ENCODE results near the gene SIGLEC1. TPM values are rescaled to one million over a fixed set of nuclear protein-coding genes. Genes with fewer than 3 reads are reported as not detected.
A peak's percentile ranks its signal among the peaks of the same experiment; 100 is the strongest.

Gene SIGLEC1
- total RNA-seq, 1 donor from 2014 or later = not detected

- no peak overlapping the region for H3K4me3 ChIP-seq (ENCODE audit: insufficient read depth, low read depth, low read length)
- no peak overlapping the region for H3K27ac ChIP-seq (ENCODE audit: low read depth, low read length)
- Mint-ChIP-seq H3K4me3 (ENCODE audit: unreplicated experiment) (no peak overlapping the region), H3K27ac (ENCODE audit: unreplicated experiment) (no peak overlapping the region), H3K9me3 (ENCODE audit: unreplicated experiment) (peaks cover 7% of the 10 kb centered on the region), H3K27me3 (ENCODE audit: low read depth, unreplicated experiment) (peaks cover 57% of the 10 kb centered on the region), H3K4me1 (ENCODE audit: low read depth, unreplicated experiment) (no peaks in the 10 kb centered on the region), H3K36me3 (ENCODE audit: low read depth, unreplicated experiment) (peaks cover 3% of the 10 kb centered on the region)
- H3K36me3 ChIP-seq (ENCODE audit: insufficient read depth, low read length) = no peaks in the 10 kb centered on the region
- peaks cover 20% of the 10 kb centered on the region for H4K20me1 ChIP-seq (ENCODE audit: insufficient read depth, low read length)
- FAIRE-seq (no peak), DNase-seq (ENCODE audit: low read depth) (no peak)
- H3K27me3 ChIP-seq (ENCODE audit: insufficient read depth, low read length) = peaks cover 15% of the 10 kb centered on the region
- H3K4me2 ChIP-seq (ENCODE audit: low read length) = peak overlapping the region; percentile 68
- H3K9me3 ChIP-seq (ENCODE audit: insufficient read depth, low read depth, low read length) = no peaks in the 10 kb centered on the region
- H3K9ac ChIP-seq (ENCODE audit: low read length) = no peak overlapping the region
- TF ChIP-seq, protein P1, sequence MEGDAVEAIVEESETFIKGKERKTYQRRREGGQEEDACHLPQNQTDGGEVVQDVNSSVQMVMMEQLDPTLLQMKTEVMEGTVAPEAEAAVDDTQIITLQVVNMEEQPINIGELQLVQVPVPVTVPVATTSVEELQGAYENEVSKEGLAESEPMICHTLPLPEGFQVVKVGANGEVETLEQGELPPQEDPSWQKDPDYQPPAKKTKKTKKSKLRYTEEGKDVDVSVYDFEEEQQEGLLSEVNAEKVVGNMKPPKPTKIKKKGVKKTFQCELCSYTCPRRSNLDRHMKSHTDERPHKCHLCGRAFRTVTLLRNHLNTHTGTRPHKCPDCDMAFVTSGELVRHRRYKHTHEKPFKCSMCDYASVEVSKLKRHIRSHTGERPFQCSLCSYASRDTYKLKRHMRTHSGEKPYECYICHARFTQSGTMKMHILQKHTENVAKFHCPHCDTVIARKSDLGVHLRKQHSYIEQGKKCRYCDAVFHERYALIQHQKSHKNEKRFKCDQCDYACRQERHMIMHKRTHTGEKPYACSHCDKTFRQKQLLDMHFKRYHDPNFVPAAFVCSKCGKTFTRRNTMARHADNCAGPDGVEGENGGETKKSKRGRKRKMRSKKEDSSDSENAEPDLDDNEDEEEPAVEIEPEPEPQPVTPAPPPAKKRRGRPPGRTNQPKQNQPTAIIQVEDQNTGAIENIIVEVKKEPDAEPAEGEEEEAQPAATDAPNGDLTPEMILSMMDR (IDR thresholded peaks at IDR 0.05; ENCODE audit: insufficient read depth, low read depth, low read length) = peak; percentile 38
- TF ChIP-seq EZH2 (IDR thresholded peaks at IDR 0.05; ENCODE audit: insufficient read depth, low read length) = no peak
- H2AFZ ChIP-seq (ENCODE audit: low read depth, low read length) = peak overlapping the region; percentile 19
- no peaks in the 10 kb centered on the region for H3K79me2 ChIP-seq (ENCODE audit: insufficient read depth, low read length)
- peaks cover 5% of the 10 kb centered on the region for H3K4me1 ChIP-seq (ENCODE audit: insufficient read depth, low read length)
Measured at GRCh38 chr20:3749689-3750531, 37.5 kb upstream of the SIGLEC1 start.

- DNase-seq (ENCODE audit: low read depth) (no peak), FAIRE-seq (no peak)
- Histone ChIP-seq H3K27me3 (ENCODE audit: insufficient read depth, low read length) (peaks cover 21% of the 10 kb centered on the region), H4K20me1 (ENCODE audit: insufficient read depth, low read length) (peaks cover 20% of the 10 kb centered on the region), H3K9me3 (ENCODE audit: insufficient read depth, low read depth, low read length) (no peaks in the 10 kb centered on the region), H3K9ac (ENCODE audit: low read length) (no peak overlapping the region), H3K4me3 (ENCODE audit: insufficient read depth, low read depth, low read length) (no peak overlapping the region), H3K36me3 (ENCODE audit: insufficient read depth, low read length) (no peaks in the 10 kb centered on the region), H2AFZ (ENCODE audit: low read depth, low read length) (no peak overlapping the region), H3K79me2 (ENCODE audit: insufficient read depth, low read length) (no peaks in the 10 kb centered on the region), H3K27ac (ENCODE audit: low read depth, low read length) (no peak overlapping the region), H3K4me1 (ENCODE audit: insufficient read depth, low read length) (peaks cover 5% of the 10 kb centered on the region), H3K4me2 (ENCODE audit: low read length) (peak overlapping the region; percentile 68)
- H3K4me1 Mint-ChIP-seq (ENCODE audit: low read depth, unreplicated experiment) = no peaks in the 10 kb centered on the region
- H3K4me3 Mint-ChIP-seq (ENCODE audit: unreplicated experiment) = no peak overlapping the region
- H3K36me3 Mint-ChIP-seq (ENCODE audit: low read depth, unreplicated experiment) = peaks cover 3% of the 10 kb centered on the region
- no peak overlapping the region for H3K27ac Mint-ChIP-seq (ENCODE audit: unreplicated experiment)
- no peak for TF ChIP-seq EZH2 (IDR thresholded peaks at IDR 0.05; ENCODE audit: insufficient read depth, low read length)
- TF ChIP-seq, protein P1 (IDR thresholded peaks at IDR 0.05; ENCODE audit: insufficient read depth, low read depth, low read length) = no peak
- H3K27me3 Mint-ChIP-seq (ENCODE audit: low read depth, unreplicated experiment) = peaks cover 64% of the 10 kb centered on the region
- peaks cover 7% of the 10 kb centered on the region for H3K9me3 Mint-ChIP-seq (ENCODE audit: unreplicated experiment)
Measured at GRCh38 chr20:3749087-3749688, 36.8 kb upstream of the SIGLEC1 start.

All from astrocyte (in vitro differentiated cells and primary cell).